NB4 (cell line): ENCODE data around the gene UNC5B.

Experiments
- DNase-seq: peaks from one replicate; pipeline ENCODE4 v3.0.0; 2010; ENCODE audit warnings: low read depth
- H3K4me3 ChIP-seq: one replicate; pipeline ENCODE4 v1.5.1; 2011; ENCODE audit warnings: mild to moderate bottlenecking, low read depth, low read length, moderate library complexity
- MYC ChIP-seq: IDR thresholded peaks from 2 replicates; pipeline ENCODE4 v1.6.1; 2011; ENCODE audit warnings: low read depth, low read length
- POLR2A ChIP-seq: IDR thresholded peaks from 2 replicates; pipeline ENCODE4 v1.6.1; 2011; ENCODE audit warnings: mild to moderate bottlenecking; ENCODE audit not compliant: insufficient read length; ENCODE audit errors: extremely low read depth
- TF ChIP-seq, protein P1 (sequence below): IDR thresholded peaks from one replicate; pipeline ENCODE4 v1.5.1; 2012; ENCODE audit warnings: low read depth, low read length
- TF ChIP-seq, protein P2 (sequence below): IDR thresholded peaks from 2 replicates; pipeline ENCODE4 v1.6.1; 2011; ENCODE audit warnings: low read depth, low read length

Gene UNC5B

DNA sequence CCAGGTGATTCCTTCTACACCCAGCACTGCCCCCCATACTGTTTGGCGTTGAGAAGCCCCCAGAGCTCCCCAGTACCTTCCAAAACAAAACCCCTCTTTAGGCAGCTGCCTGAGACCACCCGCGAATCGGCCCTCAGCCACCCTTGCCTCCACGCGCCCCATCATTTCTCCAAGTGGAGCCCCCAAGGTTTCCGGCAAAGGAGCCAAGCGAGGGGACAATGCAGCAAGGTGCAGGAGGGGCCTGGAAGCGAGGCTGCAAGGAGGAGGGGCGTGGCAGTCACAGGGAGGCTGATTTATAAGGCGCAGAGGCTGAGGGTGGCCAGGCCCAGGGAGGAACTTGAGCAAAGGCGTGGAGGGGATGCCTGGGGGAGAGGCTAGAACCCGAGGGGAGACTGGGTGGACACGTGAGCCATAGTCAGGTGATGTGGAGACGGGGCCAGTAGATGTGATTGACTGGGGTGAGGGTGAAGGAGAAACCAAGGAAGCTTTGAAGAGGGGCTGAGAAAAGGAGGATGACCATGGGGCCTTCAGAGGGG is 122.9 kb downstream of the UNC5B start:
- TF ChIP-seq, protein P1, sequence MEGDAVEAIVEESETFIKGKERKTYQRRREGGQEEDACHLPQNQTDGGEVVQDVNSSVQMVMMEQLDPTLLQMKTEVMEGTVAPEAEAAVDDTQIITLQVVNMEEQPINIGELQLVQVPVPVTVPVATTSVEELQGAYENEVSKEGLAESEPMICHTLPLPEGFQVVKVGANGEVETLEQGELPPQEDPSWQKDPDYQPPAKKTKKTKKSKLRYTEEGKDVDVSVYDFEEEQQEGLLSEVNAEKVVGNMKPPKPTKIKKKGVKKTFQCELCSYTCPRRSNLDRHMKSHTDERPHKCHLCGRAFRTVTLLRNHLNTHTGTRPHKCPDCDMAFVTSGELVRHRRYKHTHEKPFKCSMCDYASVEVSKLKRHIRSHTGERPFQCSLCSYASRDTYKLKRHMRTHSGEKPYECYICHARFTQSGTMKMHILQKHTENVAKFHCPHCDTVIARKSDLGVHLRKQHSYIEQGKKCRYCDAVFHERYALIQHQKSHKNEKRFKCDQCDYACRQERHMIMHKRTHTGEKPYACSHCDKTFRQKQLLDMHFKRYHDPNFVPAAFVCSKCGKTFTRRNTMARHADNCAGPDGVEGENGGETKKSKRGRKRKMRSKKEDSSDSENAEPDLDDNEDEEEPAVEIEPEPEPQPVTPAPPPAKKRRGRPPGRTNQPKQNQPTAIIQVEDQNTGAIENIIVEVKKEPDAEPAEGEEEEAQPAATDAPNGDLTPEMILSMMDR = no peak
- TF ChIP-seq POLR2A = no peak
- TF ChIP-seq, protein P2, sequence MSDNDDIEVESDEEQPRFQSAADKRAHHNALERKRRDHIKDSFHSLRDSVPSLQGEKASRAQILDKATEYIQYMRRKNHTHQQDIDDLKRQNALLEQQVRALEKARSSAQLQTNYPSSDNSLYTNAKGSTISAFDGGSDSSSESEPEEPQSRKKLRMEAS = no peak
- TF ChIP-seq MYC = no peak
- H3K4me3 ChIP-seq = no peak overlapping the region
- DNase-seq = no peak

DNA sequence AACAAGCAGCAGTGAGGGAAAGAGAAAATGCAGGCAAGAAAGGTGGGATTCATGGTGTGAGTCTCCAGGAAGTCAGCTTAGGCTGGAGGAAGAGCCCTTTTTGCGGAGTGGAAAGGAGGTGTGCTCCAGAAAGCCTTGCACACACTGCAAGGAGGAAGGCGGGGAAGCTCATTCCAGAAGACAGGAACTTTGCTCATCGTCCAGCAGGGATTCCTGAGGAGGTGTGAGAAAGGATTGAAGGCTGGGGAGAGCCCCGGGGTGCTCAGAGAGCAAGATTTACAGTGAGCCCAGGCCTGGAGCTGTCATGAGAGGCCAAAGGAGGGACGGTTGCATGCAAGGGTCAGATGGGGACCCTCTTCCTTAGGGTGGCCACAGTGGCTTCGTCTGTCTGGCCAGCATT is 124.3 kb downstream of the UNC5B start:
- DNase-seq = no peak
- H3K4me3 ChIP-seq = no peak overlapping the region
- TF ChIP-seq, protein P1 = no peak

DNA sequence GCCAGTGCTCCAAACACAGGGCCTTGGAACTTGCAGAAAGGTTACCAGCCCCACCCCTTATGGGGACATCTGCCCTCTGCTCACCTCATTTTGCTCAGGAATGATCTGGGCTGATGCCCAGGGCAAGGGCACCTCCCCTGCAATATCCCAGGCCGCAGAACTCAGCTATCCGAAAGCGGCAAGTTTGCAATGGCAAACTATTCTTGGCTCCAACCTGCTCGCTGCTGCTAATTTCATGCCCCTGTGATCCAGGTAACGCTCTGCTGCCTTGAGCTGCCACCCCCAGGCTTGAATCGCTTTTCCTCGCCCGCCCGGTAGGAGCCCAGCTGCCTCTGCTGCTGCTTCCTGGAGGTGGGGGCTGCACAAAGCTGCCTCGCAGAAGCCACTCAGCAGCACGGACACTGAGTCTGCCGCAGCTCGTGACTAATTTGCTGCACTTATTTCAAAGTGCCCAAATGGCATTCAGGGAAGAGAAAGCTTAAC is 124.9 kb downstream of the UNC5B start:
- TF ChIP-seq POLR2A = no peak
- no peak for TF ChIP-seq MYC
- TF ChIP-seq, protein P1 = no peak
- TF ChIP-seq, protein P2 = no peak
- H3K4me3 ChIP-seq = no peak overlapping the region
- no peak for DNase-seq

DNA sequence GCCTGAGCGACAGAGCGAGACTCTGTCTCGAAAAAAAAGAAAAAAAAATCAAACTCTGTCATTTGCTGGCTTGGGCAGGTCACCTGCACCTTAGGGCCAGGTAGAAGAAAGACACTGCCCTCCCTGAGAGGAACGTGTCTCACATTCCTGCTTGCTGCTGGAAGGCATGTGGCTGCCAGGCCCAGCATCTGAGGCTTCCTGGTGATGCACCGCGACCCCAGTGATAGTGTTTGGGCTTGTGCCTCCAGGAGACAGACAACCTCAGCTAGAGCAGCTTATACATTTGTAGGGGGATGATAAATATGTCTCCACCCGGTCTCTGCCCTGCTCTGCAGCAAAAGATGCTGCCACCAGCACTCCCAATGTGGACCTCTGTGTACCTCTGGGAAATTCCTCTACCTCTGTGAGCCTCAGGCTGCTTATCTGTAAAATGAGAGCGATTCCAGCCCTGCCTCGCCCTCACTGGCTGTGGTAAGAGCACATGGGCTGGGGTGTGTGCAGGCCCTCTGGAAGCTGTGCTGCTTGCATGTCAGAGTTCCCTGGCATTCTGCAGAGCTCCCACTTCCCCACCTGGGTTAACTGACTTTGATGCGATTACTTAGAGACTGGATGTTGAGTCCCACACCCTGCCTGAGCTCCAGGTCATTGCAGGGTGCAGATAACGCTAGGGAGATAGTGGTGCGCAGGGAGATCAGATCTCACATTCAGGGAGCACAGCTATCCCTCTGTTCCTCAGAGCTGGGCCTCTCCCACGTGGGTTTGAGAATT is 126.5 kb downstream of the UNC5B start:
- no peak overlapping the region for H3K4me3 ChIP-seq
- DNase-seq = no peak
- TF ChIP-seq POLR2A (no peak), MYC (no peak)
- TF ChIP-seq, protein P2 = no peak
- TF ChIP-seq, protein P1 = no peak

DNA sequence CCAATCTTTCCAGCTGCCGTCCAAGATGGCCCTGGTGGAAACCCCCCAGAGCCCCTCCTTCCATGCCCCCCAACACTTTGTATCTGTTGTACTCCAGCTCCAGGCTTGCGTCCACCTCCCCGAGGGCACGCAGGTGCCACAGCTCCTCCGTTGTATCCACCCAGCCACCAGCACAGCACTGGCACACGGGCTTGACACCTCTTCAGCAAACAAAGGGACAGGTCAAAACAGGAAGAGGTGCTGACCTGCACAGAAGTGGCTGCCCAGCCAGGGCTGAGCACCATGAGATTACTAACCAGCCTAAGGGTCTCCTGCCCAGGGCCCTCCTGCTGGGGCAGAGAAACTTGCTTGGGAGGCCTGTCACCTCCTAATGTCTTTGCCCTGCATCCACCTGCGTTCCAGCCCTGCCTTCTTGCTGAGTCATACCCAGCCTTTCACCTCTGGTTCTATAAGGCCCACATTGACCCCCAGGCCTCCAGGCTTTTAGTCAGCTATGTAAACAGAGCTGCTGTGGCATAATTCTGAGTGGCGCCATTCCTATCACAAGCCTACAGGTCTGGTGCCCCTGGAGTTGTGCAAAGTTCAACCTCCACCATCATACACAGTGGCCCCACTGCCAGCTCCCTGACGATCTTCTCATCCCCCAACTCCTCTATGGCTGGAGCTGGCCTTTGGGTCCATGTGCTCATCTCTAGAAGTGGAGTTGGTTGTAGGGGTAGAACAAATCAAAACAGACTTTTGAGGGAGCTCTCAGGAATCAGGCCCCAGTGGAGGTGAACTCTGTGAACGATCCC is 127.6 kb downstream of the UNC5B start:
- TF ChIP-seq, protein P1 = no peak
- TF ChIP-seq MYC (no peak), POLR2A (no peak)
- TF ChIP-seq, protein P2 = no peak
- no peak overlapping the region for H3K4me3 ChIP-seq
- no peak for DNase-seq
